IMR-90 (cell line): ENCODE data around the gene NUB1. TPM values are rescaled to one million over a fixed set of nuclear protein-coding genes. Genes with fewer than 3 reads are reported as not detected.

Experiments
- ATAC-seq: fragments of 200-7000 bp; cut with Tn5 transposase; 2 replicates; pipeline ENCODE4 v1.9.1; 2020; ENCODE audit warnings: low read depth, mild to moderate bottlenecking, moderate library complexity
- BruUV-seq: library from RNA; stranded (reverse); fragments of 400-500 nt; replicated peaks from 2 replicates; lab custom pipeline; 2021; lab: Mats Ljungman, UMichigan
- CTCF ChIA-PET: fragments of 300-600 bp; formaldehyde crosslinking; extraction: SDS; loops from one replicate; lab custom pipeline; 2021; ENCODE audit warnings: antibody characterized with exemption; lab: Yijun Ruan, JAX
- POLR2A ChIA-PET: fragments of 300-600 bp; sonication (Branson Sonifier 250); formaldehyde crosslinking; loops from one replicate; lab custom pipeline; 2022; ENCODE audit warnings: antibody characterized with exemption; ENCODE audit not compliant: unreplicated experiment; lab: Charles Lee
- DNase-seq: peaks from one replicate; pipeline ENCODE4 v3.0.0; 2013
- H2AFZ ChIP-seq: replicated peaks from 2 replicates; pipeline ENCODE3; 2013; ENCODE audit warnings: low read length, mild to moderate bottlenecking; ENCODE audit not compliant: poor library complexity
- H2AK5ac ChIP-seq: 2 replicates; pipeline ENCODE4 v1.6.1; 2013; ENCODE audit warnings: low read depth, low read length, inconsistent platforms
- H2AK9ac ChIP-seq: replicated peaks from 2 replicates; pipeline ENCODE3; 2013; ENCODE audit warnings: mild to moderate bottlenecking, low read depth, low read length, moderate library complexity; ENCODE audit not compliant: poor library complexity
- H2BK120ac ChIP-seq: 2 replicates; pipeline ENCODE4 v1.6.1; 2013; ENCODE audit warnings: low read depth, low read length, inconsistent platforms
- H2BK15ac ChIP-seq: 3 replicates; pipeline ENCODE4 v1.6.1; 2013; ENCODE audit warnings: low read depth, low read length, inconsistent platforms
- H2BK20ac ChIP-seq: 2 replicates; pipeline ENCODE4 v1.6.1; 2013; ENCODE audit warnings: low read depth, mild to moderate bottlenecking, inconsistent platforms, low read length, moderate library complexity
- H2BK5ac ChIP-seq: 2 replicates; pipeline ENCODE4 v1.6.1; 2013; ENCODE audit warnings: mild to moderate bottlenecking, low read depth, low read length, inconsistent platforms; ENCODE audit not compliant: poor library complexity, severe bottlenecking
- H3K14ac ChIP-seq: replicated peaks from 2 replicates; pipeline ENCODE4 v1.6.1; 2013; ENCODE audit warnings: low read depth, low read length, inconsistent platforms
- H3K18ac ChIP-seq: 2 replicates; pipeline ENCODE4 v1.6.1; 2013; ENCODE audit warnings: low read depth, low read length, control low read depth
- H3K23ac ChIP-seq: 2 replicates; pipeline ENCODE4 v1.6.1; 2013; ENCODE audit warnings: low read depth, low read length, inconsistent platforms
- H3K27ac ChIP-seq: 2 replicates; pipeline ENCODE4 v1.5.1; 2013; ENCODE audit warnings: mild to moderate bottlenecking, control low read depth, low read length; ENCODE audit not compliant: insufficient read depth
- H3K27me3 ChIP-seq: 2 replicates; pipeline ENCODE4 v1.6.1; 2013; ENCODE audit warnings: low read length; ENCODE audit not compliant: control insufficient read depth, insufficient read depth
- H3K36me3 ChIP-seq: 2 replicates; pipeline ENCODE4 v1.6.1; 2013; ENCODE audit warnings: low read length, mixed read lengths; ENCODE audit not compliant: control insufficient read depth, insufficient read depth
- H3K4ac ChIP-seq: 2 replicates; pipeline ENCODE4 v1.6.1; 2013; ENCODE audit warnings: low read depth, low read length, inconsistent platforms
- H3K4me1 ChIP-seq: 2 replicates; pipeline ENCODE4 v1.6.1; 2013; ENCODE audit warnings: low read length, mixed read lengths; ENCODE audit not compliant: control insufficient read depth, insufficient read depth
- H3K4me2 ChIP-seq: 2 replicates; pipeline ENCODE4 v1.6.1; 2013; ENCODE audit warnings: low read depth, mild to moderate bottlenecking, control low read depth, low read length, moderate library complexity
- H3K4me3 ChIP-seq: 2 replicates; pipeline ENCODE4 v1.5.1; 2013; ENCODE audit warnings: low read depth, mild to moderate bottlenecking, control low read depth, low read length, moderate library complexity; ENCODE audit not compliant: insufficient read depth
- H3K56ac ChIP-seq: 2 replicates; pipeline ENCODE4 v1.6.1; 2013; ENCODE audit warnings: low read length, inconsistent platforms; ENCODE audit not compliant: insufficient read depth; ENCODE audit errors: extremely low read depth
- H3K79me1 ChIP-seq, 2 experiments: 2 replicates each; pipeline ENCODE4 v1.6.1; 2013; ENCODE audit warnings: low read length in 2 of 2, inconsistent platforms in 1 of 2, low read depth in 1 of 2
- H3K9ac ChIP-seq: 2 replicates; pipeline ENCODE4 v1.6.1; 2013; ENCODE audit warnings: low read depth, low read length, control low read depth
- H3K9me1 ChIP-seq: 2 replicates; pipeline ENCODE4 v1.6.1; 2013; ENCODE audit warnings: low read length, inconsistent platforms; ENCODE audit not compliant: insufficient read depth
- H3K9me3 ChIP-seq: 2 replicates; pipeline ENCODE4 v1.6.1; 2013; ENCODE audit warnings: low read length; ENCODE audit not compliant: control insufficient read depth, insufficient read depth
- H4K20me1 ChIP-seq: 2 replicates; pipeline ENCODE4 v1.6.1; 2013; ENCODE audit warnings: low read length, inconsistent platforms; ENCODE audit not compliant: insufficient read depth
- H4K5ac ChIP-seq: 2 replicates; pipeline ENCODE4 v1.6.1; 2013; ENCODE audit warnings: mild to moderate bottlenecking, low read depth, low read length, control low read depth
- H4K8ac ChIP-seq, 2 experiments: 2 replicates each; pipeline ENCODE4 v1.6.1; 2013; ENCODE audit warnings: low read depth in 2 of 2, low read length in 2 of 2, control low read depth in 1 of 2, inconsistent platforms in 1 of 2
- H4K91ac ChIP-seq: 2 replicates; pipeline ENCODE4 v1.6.1; 2013; ENCODE audit warnings: low read depth, low read length, inconsistent platforms; ENCODE audit not compliant: insufficient read depth
- CEBPB ChIP-seq: IDR thresholded peaks from 2 replicates; pipeline ENCODE4 v1.6.1; 2012; ENCODE audit warnings: low read depth, low read length, improper control_type of control experiment
- CHD1 ChIP-seq: IDR thresholded peaks from 2 replicates; pipeline ENCODE4 v1.6.1; 2012; ENCODE audit warnings: low read depth, low read length, improper control_type of control experiment
- FOS ChIP-seq: fragments of 150-350 bp; IDR thresholded peaks from 2 replicates; pipeline ENCODE4 v1.6.1; 2016; ENCODE audit warnings: low read depth, low read length
- SMC3 ChIP-seq: fragments of 150-350 bp; IDR thresholded peaks from 2 replicates; pipeline ENCODE4 v1.6.1; 2016; ENCODE audit warnings: low read depth, mild to moderate bottlenecking, antibody characterized with exemption, low read length, moderate library complexity
- WGBS, 2 experiments: methylation state at CpG; one replicate each; pipeline versions ENCODE4 v1.1.5 to v1.1.7; 2013; ENCODE audit warnings: missing lambda C conversion rate in 2 of 2; ENCODE audit not compliant: insufficient read length in 1 of 2; ENCODE audit errors: extremely low coverage in 2 of 2; 5-methylcytosine and 5-hydroxymethylcytosine counted together
- dilution Hi-C: fragments of 300-500 bp; cut with HindIII; formaldehyde crosslinking; loops from one replicate; pipeline ENCODE4 v1.14.3; 2018; ENCODE audit warnings: low sequenced_read_pairs; ENCODE audit not compliant: unreplicated experiment
- in situ Hi-C: fragments of 300-500 bp; cut with MboI; formaldehyde crosslinking; loops from 3 replicates; pipeline ENCODE4 v1.14.3; 2019; ENCODE audit warnings: low sequenced_read_pairs, inconsistent platforms, mixed read lengths
- intact Hi-C: fragments of 100-400 bp; cut with micrococcal nuclease; formaldehyde crosslinking; loops from 2 replicates; pipeline ENCODE4 v1.10.0; 2022
- polyA plus RNA-seq, 3 experiments: library from polyadenylated mRNA; depleted of rRNA; stranded (reverse); fragments of >200 nt; gene quantifications; 2 replicates each; pipeline ENCODE4 v1.2.3, GENCODE V29; 2012; ENCODE audit warnings: low replicate concordance in 1 of 3
- total RNA-seq: library from RNA; depleted of rRNA; stranded (reverse); fragments of >200 nt; gene quantifications from 2 replicates; pipeline ENCODE4 v1.2.3, GENCODE V29; 2012

The NUB1 gene
- total and polyA plus RNA-seq, 2 of the 4 experiments (the other 2 are of a cell fraction), result 20.1 to 29.7 TPM

GRCh38 chr7:151351967-151352366, 10.4 kb downstream of the NUB1 start:
- no peak overlapping the region for H2BK5ac ChIP-seq
- no TSS peak for BruUV-seq
- intact Hi-C loops, result no loop called here

More at GRCh38 chr7:151351967-151352366, 10.4 kb downstream of the NUB1 start:
- Histone ChIP-seq H4K20me1 (no peaks in the 10 kb centered on the region), H2BK120ac (no peak overlapping the region), H3K23ac (no peak overlapping the region), H3K4ac (no peak overlapping the region), H3K9ac (no peak overlapping the region), H3K9me1 (no peaks in the 10 kb centered on the region), H4K91ac (no peak overlapping the region), H3K4me3 (no peak overlapping the region), H3K4me1 (no peaks in the 10 kb centered on the region), H3K14ac (no peak overlapping the region), H3K27ac (no peak overlapping the region), H2BK15ac (no peak overlapping the region), H3K79me1 (peaks cover 3 to 12% of the 10 kb centered on the region in 2 experiments; a peak in 3 of 4 replicates), H2BK20ac (no peak overlapping the region), H4K8ac (no peak overlapping the region), H2AFZ (no peak overlapping the region), H3K9me3 (no peaks in the 10 kb centered on the region), H2AK9ac (no peak overlapping the region), H3K36me3 (peaks cover 50% of the 10 kb centered on the region), H3K56ac (no peak overlapping the region), H3K18ac (no peak overlapping the region), H3K4me2 (no peak overlapping the region), H3K27me3 (no peaks in the 10 kb centered on the region), H4K5ac (no peak overlapping the region), H2AK5ac (no peak overlapping the region)
- in situ Hi-C loops, result loop anchor here (5.0 to 25.0 kb wide), 2 partner anchors 35 to 410 kb away; no protein-coding TSS in a partner anchor
- WGBS, 2 experiments, result no CpG with 5 or more reads among the region's 6 CpGs
- dilution Hi-C loops, result no loop called here
- ChIA-PET CTCF (interaction anchor here (1.0 to 7.1 kb wide), 2 partner anchors 11 to 37 kb away, joined by 3 to 38 read pairs; partner anchors contain the start of gene NUB1), POLR2A (no interaction called here)
- TF ChIP-seq CHD1 (no peak), SMC3 (no peak), FOS (no peak), CEBPB (no peak)
- DNase-seq (no peak), ATAC-seq (no peak)
